Fibroblast of peridontal ligament (primary cell): Measurements from ENCODE around the gene ANKS1A.
A peak's percentile ranks its signal among the peaks of the same experiment; 100 is the strongest.

Experiments
- DNase-seq: peaks from one replicate; pipeline ENCODE4 v3.0.0-alpha.2; 2010; ENCODE audit errors: extremely low read depth

ANKS1A gene

GRCh38 chr6:34959224-34959623 is 70.2 kb downstream of the ANKS1A start:
- DNase-seq = peak; percentile 36

GRCh38 chr6:34961082-34961481 is 72.0 kb downstream of the ANKS1A start:
- no peak for DNase-seq

GRCh38 chr6:34961574-34961973 is 72.5 kb downstream of the ANKS1A start:
- no peak for DNase-seq

GRCh38 chr6:34964564-34964963 is 75.5 kb downstream of the ANKS1A start:
- DNase-seq = peak; percentile 93

GRCh38 chr6:34967461-34967860 is 78.4 kb downstream of the ANKS1A start:
- DNase-seq = no peak

- DNase-seq = no peak
Measured at GRCh38 chr6:34969662-34970265, 80.7 kb downstream of the ANKS1A start.

- peak; percentile 64 for DNase-seq
Measured at GRCh38 chr6:34970488-34970887, 81.4 kb downstream of the ANKS1A start.

- DNase-seq = peak; percentile 95
Measured at GRCh38 chr6:34970957-34971356, 81.9 kb downstream of the ANKS1A start.

- DNase-seq = no peak
Measured at GRCh38 chr6:34973547-34974248, 84.6 kb downstream of the ANKS1A start.

- no peak for DNase-seq
Measured at GRCh38 chr6:34974249-34974642, 85.2 kb downstream of the ANKS1A start.

- no peak for DNase-seq
Measured at GRCh38 chr6:34976239-34976638, 87.2 kb downstream of the ANKS1A start.

GRCh38 chr6:34979218-34979617 is 90.2 kb downstream of the ANKS1A start:
- DNase-seq = peak; percentile 22

- no peak for DNase-seq
Measured at GRCh38 chr6:34979994-34980393, 90.9 kb downstream of the ANKS1A start.

- no peak for DNase-seq
Measured at GRCh38 chr6:34981366-34981765, 92.3 kb downstream of the ANKS1A start.

GRCh38 chr6:34981951-34982350 is 92.9 kb downstream of the ANKS1A start:
- no peak for DNase-seq

GRCh38 chr6:34982424-34982852 is 93.4 kb downstream of the ANKS1A start:
- DNase-seq = peak; percentile 26

GRCh38 chr6:34984416-34984815 is 95.4 kb downstream of the ANKS1A start:
- DNase-seq = no peak

GRCh38 chr6:34985236-34985635 is 96.2 kb downstream of the ANKS1A start:
- no peak for DNase-seq

- peak; percentile 88 for DNase-seq
Measured at GRCh38 chr6:34986845-34987246, 97.8 kb downstream of the ANKS1A start.

- no peak for DNase-seq
Measured at GRCh38 chr6:34987506-34987905, 98.5 kb downstream of the ANKS1A start.

- DNase-seq = peak; percentile 50
Measured at GRCh38 chr6:34990971-34991560, 102.0 kb downstream of the ANKS1A start.

GRCh38 chr6:34992376-34992775 is 103.3 kb downstream of the ANKS1A start:
- DNase-seq = no peak

- no peak for DNase-seq
Measured at GRCh38 chr6:34993213-34993612, 104.2 kb downstream of the ANKS1A start.
